HepG2 (cell line): ENCODE data around the gene SOCS1. TPM values are rescaled to one million over a fixed set of nuclear protein-coding genes. Genes with fewer than 3 reads are reported as not detected.

Experiments
- ATAC-seq: fragments of 200-7000 bp; cut with Tn5 transposase; 3 replicates; pipeline ENCODE4 v1.9.1; 2020; ENCODE audit warnings: mild to moderate bottlenecking, moderate library complexity
- BruUV-seq: library from RNA; stranded (reverse); fragments of 400-500 nt; replicated peaks from 2 replicates; lab custom pipeline; 2021; lab: Mats Ljungman, UMichigan
- CTCF ChIA-PET: fragments of 300-600 bp; formaldehyde crosslinking; extraction: SDS; loops from one replicate; lab custom pipeline; 2021; ENCODE audit warnings: low total read pairs, inconsistent platforms, low intra/inter-chr PET ratio; lab: Yijun Ruan, JAX
- POLR2A ChIA-PET: fragments of 350-600 bp; sonication (Branson Sonifier 250); formaldehyde crosslinking; loops from one replicate; lab custom pipeline; 2020; ENCODE audit warnings: antibody characterized with exemption, inconsistent platforms; lab: Yijun Ruan, JAX
- DNase-seq: peaks from one replicate; pipeline ENCODE4 v3.0.0-alpha.2; 2015; ENCODE audit warnings: low spot score
- FAIRE-seq: peaks from 3 replicates; lab custom pipeline; 2011; peaks lifted over from hg19 to GRCh38; lab: Jason Lieb, UNC
- H2AFZ ChIP-seq: one replicate; pipeline ENCODE4 v1.6.1; 2011; ENCODE audit warnings: low read length, inconsistent platforms
- H3K27ac ChIP-seq: fragments of 300-600 bp; 3 replicates; pipeline ENCODE4 v1.8.0; 2011; ENCODE audit warnings: mixed run types, mild to moderate bottlenecking, mixed read lengths, low read length, inconsistent platforms; ENCODE audit not compliant: insufficient read depth; ENCODE audit errors: extremely low read length
- H3K27me3 ChIP-seq, 2 experiments: fragments of 200-600 bp in 1 of 2; 2 replicates in 1 of 2; 3 replicates in 1 of 2; pipeline versions ENCODE4 v1.6.0 to v1.8.0; 2011; ENCODE audit warnings: low read length in 2 of 2, mild to moderate bottlenecking in 2 of 2, moderate library complexity in 2 of 2, inconsistent platforms in 1 of 2; ENCODE audit not compliant: insufficient read depth in 2 of 2, control insufficient read depth in 1 of 2
- H3K36me3 ChIP-seq, 2 experiments: fragments of 200-600 bp in 1 of 2; replicated peaks in 1 of 2; 2 replicates in 1 of 2; 3 replicates in 1 of 2; pipeline versions ENCODE4 v1.5.1 to v1.8.0; 2011; ENCODE audit warnings: low read length in 2 of 2, inconsistent platforms in 1 of 2; ENCODE audit not compliant: insufficient read depth in 2 of 2, control insufficient read depth in 1 of 2
- H3K4me1 ChIP-seq: 2 replicates; pipeline ENCODE4 v1.5.1; 2012; ENCODE audit warnings: low read length, inconsistent platforms; ENCODE audit not compliant: insufficient read depth
- H3K4me2 ChIP-seq: 2 replicates; pipeline ENCODE4 v1.6.0; 2011; ENCODE audit warnings: low read depth, low read length, inconsistent platforms
- H3K4me3 ChIP-seq, 3 experiments: fragments of 200-600 bp in 1 of 3; sonication (generic), shearing (Covaris generic) in 1 of 3; replicated peaks in 1 of 3; 2 replicates each; pipeline ENCODE4 v1.5.1; 2011 to 2016; ENCODE audit warnings: low read length in 3 of 3, inconsistent platforms in 2 of 3, low read depth in 2 of 3, mild to moderate bottlenecking in 2 of 3, control low read depth in 1 of 3, mixed read lengths in 1 of 3; ENCODE audit not compliant: insufficient read depth in 1 of 3
- H3K79me2 ChIP-seq: one replicate; pipeline ENCODE4 v1.6.1; 2011; ENCODE audit warnings: low read length, inconsistent platforms; ENCODE audit not compliant: insufficient read depth
- H3K9ac ChIP-seq: 2 replicates; pipeline ENCODE4 v1.6.0; 2011; ENCODE audit warnings: mild to moderate bottlenecking, low read depth, low read length, inconsistent platforms; ENCODE audit not compliant: insufficient read depth
- H3K9me3 ChIP-seq: 2 replicates; pipeline ENCODE4 v1.5.1; 2012; ENCODE audit warnings: mild to moderate bottlenecking, low read length
- H4K20me1 ChIP-seq: 2 replicates; pipeline ENCODE4 v1.6.0; 2011; ENCODE audit warnings: inconsistent platforms, mild to moderate bottlenecking, low read length, moderate library complexity; ENCODE audit not compliant: insufficient read depth
- ARID2 ChIP-seq: sonication (generic); formaldehyde crosslinking; IDR thresholded peaks from 2 replicates; pipeline ENCODE4 v1.8.1; 2022; ENCODE audit warnings: mild to moderate bottlenecking, missing genetic modification reagents, borderline replicate concordance
- FIP1L1 ChIP-seq: fragments of 200-400 bp; formaldehyde crosslinking; IDR thresholded peaks from 2 replicates; pipeline ENCODE4 v1.6.1; 2018; ENCODE audit warnings: low read depth, mild to moderate bottlenecking, low read length, moderate library complexity, borderline replicate concordance; ENCODE audit not compliant: insufficient read depth
- HDAC1 ChIP-seq: sonication (generic); formaldehyde crosslinking; IDR thresholded peaks from 2 replicates; pipeline ENCODE4 v1.5.1; 2020; ENCODE audit warnings: mild to moderate bottlenecking, missing genetic modification reagents
- NAIF1 ChIP-seq: sonication (generic); formaldehyde crosslinking; IDR thresholded peaks from 2 replicates; pipeline ENCODE4 v1.5.0; 2020; ENCODE audit warnings: mild to moderate bottlenecking, missing genetic modification reagents, borderline replicate concordance
- NR2F6 ChIP-seq, 2 experiments: IDR thresholded peaks; 2 replicates each; pipeline ENCODE4 v1.6.1; 2016; ENCODE audit warnings: antibody characterized with exemption in 1 of 2, mild to moderate bottlenecking in 1 of 2
- SMYD3 ChIP-seq: sonication (generic); formaldehyde crosslinking; IDR thresholded peaks from 2 replicates; pipeline ENCODE4 v1.8.1; 2023; ENCODE audit warnings: mild to moderate bottlenecking, missing genetic modification reagents
- SOX13 ChIP-seq, 3 experiments: fragments of 450-650 bp in 1 of 3; sonication (generic) in 1 of 3; formaldehyde crosslinking in 1 of 3; IDR thresholded peaks in 2 of 3; conservative IDR thresholded peaks in 1 of 3; 2 replicates each; pipeline versions ENCODE4 v1.5.0 to v1.6.1; 2016 to 2020; ENCODE audit warnings: antibody characterized with exemption in 1 of 3, mild to moderate bottlenecking in 1 of 3, missing compliant biosample characterization in 1 of 3, missing genetic modification reagents in 1 of 3, moderate library complexity in 1 of 3
- SP2 ChIP-seq: sonication (generic); formaldehyde crosslinking; IDR thresholded peaks from 2 replicates; pipeline ENCODE4 v1.5.1; 2020; ENCODE audit warnings: mild to moderate bottlenecking, missing genetic modification reagents
- TOPORS ChIP-seq: sonication (generic); formaldehyde crosslinking; IDR thresholded peaks from 2 replicates; pipeline ENCODE4 v1.8.0; 2023; ENCODE audit warnings: mild to moderate bottlenecking, missing genetic modification reagents
- XRCC5 ChIP-seq: fragments of 200-400 bp; formaldehyde crosslinking; optimal IDR thresholded peaks from 2 replicates; pipeline ENCODE3; 2017; ENCODE audit warnings: mild to moderate bottlenecking, low read length
- ZBTB38 ChIP-seq: sonication (generic); formaldehyde crosslinking; IDR thresholded peaks from 2 replicates; pipeline ENCODE4 v1.5.1; 2020; ENCODE audit warnings: mild to moderate bottlenecking, missing genetic modification reagents
- ZNF136 ChIP-seq: sonication (generic); formaldehyde crosslinking; IDR thresholded peaks from 2 replicates; pipeline ENCODE4 v1.8.1; 2022; ENCODE audit warnings: low read depth, mild to moderate bottlenecking, moderate library complexity, missing genetic modification reagents
- ZNF547 ChIP-seq: sonication (generic); formaldehyde crosslinking; IDR thresholded peaks from 2 replicates; pipeline ENCODE4 v1.5.1; 2020; ENCODE audit warnings: mild to moderate bottlenecking, missing genetic modification reagents
- ZNF776 ChIP-seq: sonication (generic); formaldehyde crosslinking; IDR thresholded peaks from 2 replicates; pipeline ENCODE4 v1.4.0; 2020; ENCODE audit warnings: mild to moderate bottlenecking, missing genetic modification reagents
- WGBS: methylation state at CpG from one replicate; pipeline ENCODE4 v1.1.6; 2017; ENCODE audit warnings: low lambda C conversion rate; 5-methylcytosine and 5-hydroxymethylcytosine counted together
- in situ Hi-C: cut with HindIII; loops from 2 replicates; pipeline ENCODE4 v1.10.0; 2017; ENCODE audit warnings: low pct_unique_long_range_greater_than_20kb; ENCODE audit not compliant: extremely low pct_ligation_motif_present
- intact Hi-C: fragments of 100-400 bp; cut with micrococcal nuclease; formaldehyde crosslinking; loops from one replicate; pipeline ENCODE4 v1.10.0; 2022; ENCODE audit not compliant: unreplicated experiment
- polyA plus RNA-seq, 8 experiments: library from polyadenylated mRNA; depleted of rRNA in 3 of 8; stranded (reverse) in 7 of 8; unstranded in 1 of 8; fragments of >200 nt; fragmentation: Illumina TruSeq in 4 of 8; extraction: Trizol in 4 of 8; gene quantifications; 2 replicates each; pipeline versions ENCODE4 v1.2.1 to v1.2.3, GENCODE V29; 2011 to 2016; ENCODE audit warnings: low read depth in 4 of 8, missing spikeins in 1 of 8, mixed read lengths in 1 of 8; ENCODE audit not compliant: insufficient read depth in 1 of 8
- total RNA-seq, 5 experiments: library from RNA; depleted of rRNA; stranded (reverse); fragments of >200 nt; fragmentation: Illumina TruSeq; extraction: Trizol; gene quantifications; 2 replicates each; pipeline ENCODE4 v1.2.3, GENCODE V29; 2016; ENCODE audit warnings: low read depth in 1 of 5
- TF ChIP-seq, protein P1 (sequence below): sonication (generic); formaldehyde crosslinking; IDR thresholded peaks from 2 replicates; pipeline ENCODE4 v1.5.1; 2020; ENCODE audit warnings: mild to moderate bottlenecking, missing genetic modification reagents, borderline replicate concordance

The SOCS1 gene
- total and polyA plus RNA-seq, 2 of the 13 experiments (the other 11 are each of a cell fraction or from before 2014, with no cell fraction given): 5.3 to 6.3 TPM

DNA sequence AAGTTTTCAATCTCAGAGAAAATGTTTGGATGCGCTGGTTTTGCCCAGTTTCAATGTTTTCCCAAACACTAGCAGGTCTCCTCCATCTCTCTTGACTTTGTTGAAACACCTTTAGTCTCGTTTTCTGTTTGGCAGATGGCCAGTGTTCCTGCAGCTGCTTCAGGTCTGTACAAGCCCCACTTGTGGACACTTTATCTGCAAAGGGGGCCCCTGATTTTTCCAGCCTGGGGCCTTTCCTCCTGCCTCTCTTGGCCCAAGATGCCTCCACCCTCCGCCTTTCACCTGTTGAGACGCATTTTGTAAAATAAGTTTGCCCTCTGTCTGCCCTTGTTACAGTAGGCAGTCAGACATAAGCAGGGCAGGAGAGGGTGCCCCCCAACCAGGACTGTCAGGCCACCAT, 47.0 kb upstream of the SOCS1 start:
- no peaks in the 10 kb centered on the region for H3K79me2 ChIP-seq
- TF ChIP-seq ZNF776 (CRISPR knock-in tag): no peak
- TF ChIP-seq HDAC1: peak; percentile 29; the same call in 1 of the 2 replicates
- TF ChIP-seq SP2 (CRISPR knock-in tag): no peak
- 0 out of 2 replicates have a peak, but pooled peaks have one; percentile 61 for TF ChIP-seq ZNF547 (CRISPR knock-in tag)
- TF ChIP-seq, protein P1, sequence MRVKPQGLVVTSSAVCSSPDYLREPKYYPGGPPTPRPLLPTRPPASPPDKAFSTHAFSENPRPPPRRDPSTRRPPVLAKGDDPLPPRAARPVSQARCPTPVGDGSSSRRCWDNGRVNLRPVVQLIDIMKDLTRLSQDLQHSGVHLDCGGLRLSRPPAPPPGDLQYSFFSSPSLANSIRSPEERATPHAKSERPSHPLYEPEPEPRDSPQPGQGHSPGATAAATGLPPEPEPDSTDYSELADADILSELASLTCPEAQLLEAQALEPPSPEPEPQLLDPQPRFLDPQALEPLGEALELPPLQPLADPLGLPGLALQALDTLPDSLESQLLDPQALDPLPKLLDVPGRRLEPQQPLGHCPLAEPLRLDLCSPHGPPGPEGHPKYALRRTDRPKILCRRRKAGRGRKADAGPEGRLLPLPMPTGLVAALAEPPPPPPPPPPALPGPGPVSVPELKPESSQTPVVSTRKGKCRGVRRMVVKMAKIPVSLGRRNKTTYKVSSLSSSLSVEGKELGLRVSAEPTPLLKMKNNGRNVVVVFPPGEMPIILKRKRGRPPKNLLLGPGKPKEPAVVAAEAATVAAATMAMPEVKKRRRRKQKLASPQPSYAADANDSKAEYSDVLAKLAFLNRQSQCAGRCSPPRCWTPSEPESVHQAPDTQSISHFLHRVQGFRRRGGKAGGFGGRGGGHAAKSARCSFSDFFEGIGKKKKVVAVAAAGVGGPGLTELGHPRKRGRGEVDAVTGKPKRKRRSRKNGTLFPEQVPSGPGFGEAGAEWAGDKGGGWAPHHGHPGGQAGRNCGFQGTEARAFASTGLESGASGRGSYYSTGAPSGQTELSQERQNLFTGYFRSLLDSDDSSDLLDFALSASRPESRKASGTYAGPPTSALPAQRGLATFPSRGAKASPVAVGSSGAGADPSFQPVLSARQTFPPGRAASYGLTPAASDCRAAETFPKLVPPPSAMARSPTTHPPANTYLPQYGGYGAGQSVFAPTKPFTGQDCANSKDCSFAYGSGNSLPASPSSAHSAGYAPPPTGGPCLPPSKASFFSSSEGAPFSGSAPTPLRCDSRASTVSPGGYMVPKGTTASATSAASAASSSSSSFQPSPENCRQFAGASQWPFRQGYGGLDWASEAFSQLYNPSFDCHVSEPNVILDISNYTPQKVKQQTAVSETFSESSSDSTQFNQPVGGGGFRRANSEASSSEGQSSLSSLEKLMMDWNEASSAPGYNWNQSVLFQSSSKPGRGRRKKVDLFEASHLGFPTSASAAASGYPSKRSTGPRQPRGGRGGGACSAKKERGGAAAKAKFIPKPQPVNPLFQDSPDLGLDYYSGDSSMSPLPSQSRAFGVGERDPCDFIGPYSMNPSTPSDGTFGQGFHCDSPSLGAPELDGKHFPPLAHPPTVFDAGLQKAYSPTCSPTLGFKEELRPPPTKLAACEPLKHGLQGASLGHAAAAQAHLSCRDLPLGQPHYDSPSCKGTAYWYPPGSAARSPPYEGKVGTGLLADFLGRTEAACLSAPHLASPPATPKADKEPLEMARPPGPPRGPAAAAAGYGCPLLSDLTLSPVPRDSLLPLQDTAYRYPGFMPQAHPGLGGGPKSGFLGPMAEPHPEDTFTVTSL: peak; percentile 23; the same call in 1 of the 2 replicates
- TF ChIP-seq NAIF1 (CRISPR knock-in tag): 0 out of 2 replicates have a peak, but pooled peaks have one; percentile 25
- 0 out of 2 replicates have a peak, but pooled peaks have one; percentile 65 for TF ChIP-seq ZNF136 (CRISPR knock-in tag)
- peak; percentile 71; the same call in 1 of the 2 replicates for TF ChIP-seq ARID2 (CRISPR knock-in tag)
- TF ChIP-seq TOPORS (CRISPR knock-in tag): 0 out of 2 replicates have a peak, but pooled peaks have one; percentile 26
- no peak for TF ChIP-seq NR2F6 (IDR thresholded peaks at IDR 0.05)
- TF ChIP-seq NR2F6 (CRISPR knock-in tag; IDR thresholded peaks at IDR 0.05): no peak
- TF ChIP-seq ZBTB38 (CRISPR knock-in tag): peak; percentile 4; the same call in 1 of the 2 replicates
- TF ChIP-seq XRCC5: peak; percentile 2
- TF ChIP-seq SMYD3 (CRISPR knock-in tag): 0 out of 2 replicates have a peak, but pooled peaks have one; percentile 25
- TF ChIP-seq FIP1L1: no peak
- TF ChIP-seq SOX13 (IDR thresholded peaks at IDR 0.05): no peak
- TF ChIP-seq SOX13 (CRISPR knock-in tag; conservative IDR thresholded peaks at IDR 0.05 in 1 of 2, IDR thresholded peaks at IDR 0.05 in 1 of 2): 0 out of 4 replicates have a peak, but pooled peaks of 1 of the 2 experiments have one; percentile 6
- H3K27ac ChIP-seq: no peak overlapping the region
- peaks cover 81% of the 10 kb centered on the region for H3K4me1 ChIP-seq
- ATAC-seq (no peak), DNase-seq (no peak), FAIRE-seq (no peak)
- WGBS: 48% methylated on average over 3 of the region's 4 CpGs
- H3K9me3 ChIP-seq: no peaks in the 10 kb centered on the region
- no peaks in the 10 kb centered on the region for H3K36me3 ChIP-seq
- ChIA-PET CTCF (no interaction called here), POLR2A (interaction anchor here (1.9 to 2.7 kb wide), 2 partner anchors 23 to 47 kb away, joined by 5 to 6 read pairs; partner anchors contain the start of gene SOCS1)
- in situ Hi-C loops (no loop called here), intact Hi-C loops (no loop called here)
- no peak overlapping the region for H3K4me3 ChIP-seq
- no peak overlapping the region for H3K9ac ChIP-seq
- H3K27me3 ChIP-seq: no peaks in the 10 kb centered on the region
- no TSS peak for BruUV-seq
- no peak overlapping the region; the same call in 1 of the 2 replicates for H3K4me2 ChIP-seq
- H2AFZ ChIP-seq: no peak overlapping the region
- no peaks in the 10 kb centered on the region for H4K20me1 ChIP-seq
